WTC11 (cell line): Measurements from ENCODE around the gene CDK6. TPM values are rescaled to one million over a fixed set of nuclear protein-coding genes. Genes with fewer than 3 reads are reported as not detected.
"Not testable (repeated sequence)": the region's sequence is repeated elsewhere in the genome, so short reads cannot be mapped to it uniquely, and the experiment has no call there.

ENCODE experiments used
- ATAC-seq: fragments of 200-7000 bp; cut with Tn5 transposase; 2 replicates; pipeline ENCODE4 v1.10.0; 2021; ENCODE audit warnings: mild to moderate bottlenecking, moderate library complexity
- CTCF ChIA-PET: fragments of 300-600 bp; sonication (Branson Sonifier 250); formaldehyde crosslinking; loops from one replicate; lab custom pipeline; 2021; ENCODE audit warnings: antibody characterized with exemption; lab: Charles Lee
- POLR2A ChIA-PET: fragments of 350-600 bp; sonication (Branson Sonifier 250); formaldehyde crosslinking; loops from one replicate; lab custom pipeline; 2021; ENCODE audit warnings: antibody characterized with exemption; lab: Charles Lee
- DNase-seq: peaks from one replicate; pipeline ENCODE4 v3.0.0; 2021; ENCODE audit warnings: low spot score
- H3K27ac Mint-ChIP-seq: 2 replicates; pipeline ENCODE4 v1.8.0; 2021; ENCODE audit warnings: mixed read lengths
- H3K27me3 Mint-ChIP-seq: 2 replicates; pipeline ENCODE4 v1.8.0; 2021; ENCODE audit warnings: low read depth, mild to moderate bottlenecking, moderate library complexity, mixed read lengths
- H3K36me3 Mint-ChIP-seq: 2 replicates; pipeline ENCODE4 v1.8.0; 2021; ENCODE audit warnings: mixed read lengths
- H3K4me1 Mint-ChIP-seq: 2 replicates; pipeline ENCODE4 v1.8.0; 2022; ENCODE audit warnings: mixed read lengths
- H3K4me3 Mint-ChIP-seq: 2 replicates; pipeline ENCODE4 v1.8.0; 2021; ENCODE audit warnings: mild to moderate bottlenecking, moderate library complexity, mixed read lengths
- H3K9me3 Mint-ChIP-seq: 2 replicates; pipeline ENCODE4 v1.8.0; 2021; ENCODE audit warnings: mixed read lengths
- ATF6 ChIP-seq: sonication (generic); formaldehyde crosslinking; IDR thresholded peaks from 2 replicates; pipeline ENCODE4 v1.8.1; 2023; ENCODE audit warnings: mild to moderate bottlenecking, missing genetic modification reagents
- CREB1 ChIP-seq: sonication (generic); formaldehyde crosslinking; IDR thresholded peaks from 2 replicates; pipeline ENCODE4 v1.8.0; 2023; ENCODE audit warnings: mild to moderate bottlenecking, missing genetic modification reagents
- CREM ChIP-seq: sonication (generic); formaldehyde crosslinking; IDR thresholded peaks from 2 replicates; pipeline ENCODE4 v1.8.1; 2022; ENCODE audit warnings: mild to moderate bottlenecking, missing genetic modification reagents, moderate library complexity
- CTCF ChIP-seq: fragments of 200-600 bp; IDR thresholded peaks from 2 replicates; pipeline ENCODE4 v1.8.0; 2022; ENCODE audit warnings: antibody characterized with exemption
- E2F1 ChIP-seq: sonication (generic); formaldehyde crosslinking; IDR thresholded peaks from 2 replicates; pipeline ENCODE4 v1.8.0; 2022; ENCODE audit warnings: mild to moderate bottlenecking, missing genetic modification reagents
- ELF4 ChIP-seq: sonication (generic); formaldehyde crosslinking; IDR thresholded peaks from 2 replicates; pipeline ENCODE4 v1.8.1; 2022; ENCODE audit warnings: low read depth, mild to moderate bottlenecking, moderate library complexity, missing genetic modification reagents
- JUN ChIP-seq: sonication (generic); formaldehyde crosslinking; IDR thresholded peaks from 2 replicates; pipeline ENCODE4 v1.8.0; 2023; ENCODE audit warnings: mild to moderate bottlenecking, missing genetic modification reagents
- NFE2L1 ChIP-seq: sonication (generic); formaldehyde crosslinking; IDR thresholded peaks from 2 replicates; pipeline ENCODE4 v1.8.1; 2023; ENCODE audit warnings: missing genetic modification reagents
- OVOL2 ChIP-seq: fragments of 250-450 bp; sonication (Bioruptor Pico); IDR thresholded peaks from 2 replicates; pipeline ENCODE4 v1.9.0; 2021; ENCODE audit warnings: mild to moderate bottlenecking, borderline replicate concordance
- PRRX2 ChIP-seq: fragments of 250-450 bp; sonication (Bioruptor Pico); IDR thresholded peaks from 2 replicates; pipeline ENCODE4 v1.8.0; 2021; ENCODE audit warnings: mild to moderate bottlenecking
- SMAD4 ChIP-seq: sonication (generic); formaldehyde crosslinking; IDR thresholded peaks from 2 replicates; pipeline ENCODE4 v1.8.0; 2022; ENCODE audit warnings: mild to moderate bottlenecking, missing genetic modification reagents
- TEAD1 ChIP-seq: sonication (generic); formaldehyde crosslinking; IDR thresholded peaks from 2 replicates; pipeline ENCODE4 v1.8.0; 2022; ENCODE audit warnings: mild to moderate bottlenecking, missing genetic modification reagents
- ZBTB21 ChIP-seq: sonication (generic); formaldehyde crosslinking; IDR thresholded peaks from 2 replicates; pipeline ENCODE4 v1.8.1; 2023; ENCODE audit warnings: mild to moderate bottlenecking, missing genetic modification reagents, borderline replicate concordance
- ZBTB43 ChIP-seq: sonication (generic); formaldehyde crosslinking; IDR thresholded peaks from 2 replicates; pipeline ENCODE4 v1.8.1; 2023; ENCODE audit warnings: mild to moderate bottlenecking, missing genetic modification reagents
- ZNF219 ChIP-seq: sonication (generic); formaldehyde crosslinking; IDR thresholded peaks from 2 replicates; pipeline ENCODE4 v1.8.0; 2023; ENCODE audit warnings: missing genetic modification reagents, mild to moderate bottlenecking, borderline replicate concordance
- ZNF317 ChIP-seq: sonication (generic); formaldehyde crosslinking; IDR thresholded peaks from 2 replicates; pipeline ENCODE4 v1.8.1; 2023; ENCODE audit warnings: low read depth, mild to moderate bottlenecking, moderate library complexity, missing genetic modification reagents, borderline replicate concordance
- ZNF425 ChIP-seq: fragments of 250-450 bp; sonication (Bioruptor Pico); conservative IDR thresholded peaks from 2 replicates; pipeline ENCODE4 v1.9.0; 2021; ENCODE audit warnings: mild to moderate bottlenecking
- total RNA-seq: library from RNA; stranded (reverse); gene quantifications from 3 replicates; pipeline ENCODE4 v1.2.3, GENCODE V29; 2021

CDK6 gene
- total RNA-seq, 1 experiment from 2014 or later: 47.2 TPM

- no peak for TF ChIP-seq ATF6 (CRISPR knock-in tag)
- TF ChIP-seq JUN (CRISPR knock-in tag): no peak
- no peak for TF ChIP-seq TEAD1 (CRISPR knock-in tag)
- TF ChIP-seq ZNF317 (CRISPR knock-in tag): no peak
- TF ChIP-seq NFE2L1 (CRISPR knock-in tag): no peak
- no peak for TF ChIP-seq ZBTB21 (CRISPR knock-in tag)
- TF ChIP-seq ZBTB43: no peak
These were observed 89.1 kb downstream of the CDK6 start (continued) for GRCh38 chr7:92747041-92747835.

- Mint-ChIP-seq H3K27me3 (no peaks in the 10 kb centered on the region), H3K36me3 (no peaks in the 10 kb centered on the region), H3K27ac (no peak overlapping the region), H3K4me3 (no peak overlapping the region), H3K4me1 (peaks cover 39% of the 10 kb centered on the region), H3K9me3 (peaks cover 5% of the 10 kb centered on the region; the same call in 1 of the 2 replicates)
- ATAC-seq: no peak
- no peak for DNase-seq
- TF ChIP-seq TEAD1 (CRISPR knock-in tag) (no peak), E2F1 (CRISPR knock-in tag) (no peak), CTCF (no peak), ELF4 (no peak), ZNF425 (CRISPR knock-in tag) (no peak), CREB1 (CRISPR knock-in tag) (no peak), OVOL2 (no peak), ZBTB43 (no peak), SMAD4 (CRISPR knock-in tag) (no peak), PRRX2 (CRISPR knock-in tag) (no peak), CREM (CRISPR knock-in tag) (no peak), ZNF219 (no peak)
- ChIA-PET CTCF (no interaction called here), POLR2A (no interaction called here)
These were observed 91.1 kb downstream of the CDK6 start for GRCh38 chr7:92745241-92745640.

GRCh38 chr7:92744180-92744579, 92.2 kb downstream of the CDK6 start:
- peaks cover 31% of the 10 kb centered on the region for H3K4me1 Mint-ChIP-seq
- H3K4me3 Mint-ChIP-seq, H3K27ac Mint-ChIP-seq, H3K36me3 Mint-ChIP-seq, ATAC-seq, H3K27me3 Mint-ChIP-seq, POLR2A ChIA-PET, CTCF ChIA-PET, H3K9me3 Mint-ChIP-seq, DNase-seq: not testable (repeated sequence)
